ENCODE measurements around the gene MYMX.
"Not testable (repeated sequence)": the region's sequence is repeated elsewhere in the genome, so short reads cannot be mapped to it uniquely, and the experiment has no call there.

- not testable (repeated sequence) for TF ChIP-seq POLR2A, POLR2AphosphoS5 (IDR thresholded peaks at IDR 0.05; ENCODE audit: low read depth, low read length)
Measured at GRCh38 chr6:44185356-44185755, 31.4 kb upstream of the MYMX start.

All from GM12892 (cell line).